Gastrocnemius medialis (tissue), 4 donors: ENCODE data around the gene CDKAL1.

Experiments used
- POLR2A ChIP-seq, 2 donors: fragments of 450-650 bp; IDR thresholded peaks; one replicate each; pipeline ENCODE4 v1.6.1; 2017; ENCODE audit warnings: antibody characterized with exemption in 2 of 2, mild to moderate bottlenecking in 2 of 2, moderate library complexity in 2 of 2
- TF ChIP-seq, protein P1 (sequence below), 5 experiments: fragments of 450-650 bp in 3 of 5; fragments of 200-600 bp in 2 of 5; sonication (generic) in 2 of 5; IDR thresholded peaks in 4 of 5; conservative IDR thresholded peaks in 1 of 5; 1 replicate in 4 of 5; 2 replicates in 1 of 5; pipeline ENCODE4 v1.5.1; 2016 to 2019; ENCODE audit warnings: antibody characterized with exemption in 5 of 5, mild to moderate bottlenecking in 3 of 5, moderate library complexity in 3 of 5

DNA sequence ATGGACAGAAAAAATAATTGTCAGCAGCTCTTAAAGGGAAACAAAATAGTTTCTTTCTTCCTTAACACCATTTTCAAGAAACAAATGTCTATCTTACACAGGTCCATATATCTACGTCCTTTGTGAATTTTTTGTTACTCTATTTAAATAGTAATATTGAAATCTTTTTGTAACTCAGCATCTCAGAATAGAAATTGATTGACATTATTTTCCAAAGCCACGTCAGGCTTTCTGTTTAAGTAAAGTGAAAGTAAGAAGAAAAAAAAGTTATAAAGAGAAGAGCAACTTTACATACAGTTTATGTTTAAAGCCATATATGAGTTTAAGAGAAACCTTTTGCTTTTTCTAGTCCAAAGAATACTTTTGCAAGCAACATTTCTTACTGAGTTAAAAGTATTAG is 656.4 kb downstream of the CDKAL1 start:
- TF ChIP-seq, protein P1, sequence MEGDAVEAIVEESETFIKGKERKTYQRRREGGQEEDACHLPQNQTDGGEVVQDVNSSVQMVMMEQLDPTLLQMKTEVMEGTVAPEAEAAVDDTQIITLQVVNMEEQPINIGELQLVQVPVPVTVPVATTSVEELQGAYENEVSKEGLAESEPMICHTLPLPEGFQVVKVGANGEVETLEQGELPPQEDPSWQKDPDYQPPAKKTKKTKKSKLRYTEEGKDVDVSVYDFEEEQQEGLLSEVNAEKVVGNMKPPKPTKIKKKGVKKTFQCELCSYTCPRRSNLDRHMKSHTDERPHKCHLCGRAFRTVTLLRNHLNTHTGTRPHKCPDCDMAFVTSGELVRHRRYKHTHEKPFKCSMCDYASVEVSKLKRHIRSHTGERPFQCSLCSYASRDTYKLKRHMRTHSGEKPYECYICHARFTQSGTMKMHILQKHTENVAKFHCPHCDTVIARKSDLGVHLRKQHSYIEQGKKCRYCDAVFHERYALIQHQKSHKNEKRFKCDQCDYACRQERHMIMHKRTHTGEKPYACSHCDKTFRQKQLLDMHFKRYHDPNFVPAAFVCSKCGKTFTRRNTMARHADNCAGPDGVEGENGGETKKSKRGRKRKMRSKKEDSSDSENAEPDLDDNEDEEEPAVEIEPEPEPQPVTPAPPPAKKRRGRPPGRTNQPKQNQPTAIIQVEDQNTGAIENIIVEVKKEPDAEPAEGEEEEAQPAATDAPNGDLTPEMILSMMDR (IDR thresholded peaks at IDR 0.05 in 4 of 5, conservative IDR thresholded peaks at IDR 0.05 in 1 of 5), result no peak
- no peak for TF ChIP-seq POLR2A (IDR thresholded peaks at IDR 0.05)
